HG03025 (cell line): ENCODE data around the gene RALGAPB.
"Not testable (repeated sequence)": the region's sequence is repeated elsewhere in the genome, so short reads cannot be mapped to it uniquely, and the experiment has no call there.

ENCODE experiments used
- ATAC-seq: cut with Tn5 transposase; IDR thresholded peaks from one replicate; pipeline ENCODE4 v1.9.1; 2021; ENCODE audit warnings: mild to moderate bottlenecking, moderate library complexity; ENCODE audit not compliant: unreplicated experiment, low FRiP score

RALGAPB gene

DNA sequence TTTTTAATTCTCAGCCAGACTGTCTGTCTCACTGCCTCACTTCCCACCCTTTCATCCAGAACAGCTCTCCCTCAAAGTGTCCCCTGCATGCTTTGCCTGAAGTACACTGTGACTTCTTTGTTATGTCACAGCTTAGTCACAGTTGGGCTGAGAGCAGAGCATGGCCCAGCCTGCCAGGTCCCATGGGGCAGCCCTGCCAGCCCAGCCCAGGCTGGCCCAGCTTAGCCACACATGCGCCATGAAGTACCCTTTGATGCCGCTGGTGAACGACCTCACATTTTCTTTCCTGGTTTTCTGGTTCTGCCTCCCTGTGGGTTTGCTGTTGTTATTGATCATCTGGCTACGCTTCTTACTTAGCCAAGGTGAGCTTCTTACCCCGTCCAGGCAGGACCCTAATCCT is 108.4 kb downstream of the RALGAPB start, which contains the start of gene ADIG:
ADIG (plus strand) TSS at position 185 of the 400 bp plus-strand sequence; CDS start at position 239, 54 bp downstream.
- ATAC-seq, result no peak

- ATAC-seq, result no peak
These were observed 109.3 kb downstream of the RALGAPB start for GRCh38 chr20:38581830-38582358.

- ATAC-seq, result no peak
These were observed 110.7 kb downstream of the RALGAPB start for GRCh38 chr20:38583306-38583705.

- ATAC-seq, result no peak
These were observed 111.6 kb downstream of the RALGAPB start for GRCh38 chr20:38584099-38584763.

DNA sequence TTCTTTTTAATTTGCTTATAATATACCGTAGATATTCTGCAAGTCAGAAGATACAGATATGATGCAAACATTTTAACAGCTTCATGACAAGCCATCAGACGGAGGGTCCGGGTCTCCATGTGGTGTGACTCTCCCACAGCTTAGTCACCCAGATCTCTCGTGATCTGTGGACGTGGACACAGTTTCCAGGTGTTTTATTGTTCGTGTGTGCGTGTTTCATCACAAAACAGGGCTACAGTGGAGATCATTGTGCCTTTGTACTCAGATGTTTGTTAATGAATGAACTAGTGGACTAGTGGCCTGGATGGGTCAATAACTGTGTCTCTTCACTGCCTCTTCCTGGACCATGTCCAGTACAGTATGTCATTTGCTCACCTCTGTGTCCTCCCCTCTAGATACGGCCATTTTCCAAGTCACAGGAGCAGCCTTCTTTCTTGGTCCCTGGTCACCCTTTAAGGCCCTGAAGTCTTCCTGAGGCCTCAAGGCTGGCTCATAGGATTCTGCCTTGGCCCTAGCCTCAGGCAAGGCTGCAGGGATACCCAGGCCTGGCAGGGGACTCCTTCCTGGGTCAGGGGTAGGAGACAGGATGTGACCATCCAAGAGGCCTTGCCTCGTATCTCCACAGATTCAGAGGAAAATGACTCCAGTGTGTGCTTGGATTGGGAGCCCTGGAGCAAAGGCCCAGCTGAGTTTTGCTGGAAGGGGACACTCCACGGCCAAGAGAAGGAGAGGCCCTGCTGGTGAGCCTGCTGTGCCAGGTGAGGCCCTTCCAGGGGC is 112.9 kb downstream of the RALGAPB start:
- no peak for ATAC-seq

GRCh38 chr20:38586181-38586525 is 113.5 kb downstream of the RALGAPB start:
- ATAC-seq, result no peak

- no peak for ATAC-seq
These were observed 115.7 kb downstream of the RALGAPB start for GRCh38 chr20:38588303-38588702.

- ATAC-seq, result no peak
These were observed 116.7 kb downstream of the RALGAPB start for GRCh38 chr20:38589351-38589750.

- ATAC-seq, result no peak
These were observed 117.5 kb downstream of the RALGAPB start for GRCh38 chr20:38589967-38590675.

- ATAC-seq, result no peak
These were observed 118.2 kb downstream of the RALGAPB start for GRCh38 chr20:38590676-38591473.

DNA sequence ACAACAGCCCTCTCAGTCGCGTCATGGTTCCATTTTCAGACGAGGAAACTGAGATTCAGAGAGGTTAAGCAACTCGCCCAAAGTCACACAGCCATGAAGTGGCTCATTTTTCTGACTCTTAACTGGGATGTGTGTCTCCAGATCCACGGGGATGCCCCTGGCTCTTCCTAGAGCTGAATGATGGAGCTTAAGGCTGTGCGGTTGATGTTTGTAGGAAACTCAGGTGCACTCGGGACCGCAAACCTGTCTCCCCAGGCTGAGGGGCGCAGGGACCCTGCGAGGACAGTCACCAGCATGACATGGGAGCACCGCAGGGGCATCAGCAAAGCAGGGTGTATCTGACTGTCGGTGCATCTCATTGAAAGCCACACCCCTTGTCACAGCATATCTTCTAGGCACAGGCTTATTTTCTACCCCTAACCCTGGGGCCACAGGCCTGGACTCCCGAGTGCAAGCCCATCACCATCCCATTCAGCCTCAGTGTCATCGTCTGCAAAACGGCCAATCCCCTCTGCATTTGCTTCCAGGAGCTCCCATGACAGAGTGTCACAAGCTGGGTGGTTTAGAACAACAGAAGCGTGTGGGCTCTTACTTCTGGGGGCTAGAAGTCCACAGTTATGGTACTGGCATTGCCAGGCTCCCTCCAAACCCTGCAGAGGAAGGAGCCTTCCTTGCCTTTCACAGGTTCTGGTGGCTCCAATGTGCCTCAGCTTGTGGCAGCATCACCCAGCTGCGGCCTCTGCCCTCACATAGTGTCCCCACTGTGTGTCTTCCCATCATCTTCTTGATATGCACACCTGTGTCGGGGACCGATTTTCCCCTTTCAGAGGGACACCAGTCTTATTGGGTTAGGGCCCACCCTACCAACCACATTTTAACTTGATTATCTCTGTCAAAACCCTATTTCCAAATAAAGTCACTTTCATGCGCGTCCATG is 119.1 kb downstream of the RALGAPB start:
- ATAC-seq, result no peak

- not testable (repeated sequence) for ATAC-seq
These were observed 119.8 kb downstream of the RALGAPB start for GRCh38 chr20:38592411-38592790.

DNA sequence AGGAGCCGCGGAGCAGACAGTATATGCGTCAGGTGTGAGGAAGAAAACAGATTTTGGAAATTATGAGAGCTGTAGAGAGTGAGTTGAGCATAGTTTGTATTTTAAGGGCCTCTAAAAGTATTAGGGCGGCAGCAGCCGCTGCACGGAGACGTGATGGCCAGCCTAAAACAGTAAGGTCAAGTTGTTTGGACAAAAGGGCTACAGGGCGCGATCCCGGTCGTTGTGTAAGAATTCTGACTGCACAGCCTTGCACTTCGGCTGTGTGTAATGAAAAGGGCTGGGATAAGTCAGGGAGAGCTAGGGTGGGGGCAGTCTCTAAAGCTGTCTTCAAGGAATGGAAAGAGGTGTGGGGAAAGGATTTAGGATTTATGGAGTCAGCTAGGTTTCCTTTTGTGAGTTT is 121.6 kb downstream of the RALGAPB start:
- not testable (repeated sequence) for ATAC-seq

- not testable (repeated sequence) for ATAC-seq
These were observed 123.2 kb downstream of the RALGAPB start for GRCh38 chr20:38595886-38596285.

GRCh38 chr20:38599410-38599882 is 126.8 kb downstream of the RALGAPB start:
- no peak for ATAC-seq

DNA sequence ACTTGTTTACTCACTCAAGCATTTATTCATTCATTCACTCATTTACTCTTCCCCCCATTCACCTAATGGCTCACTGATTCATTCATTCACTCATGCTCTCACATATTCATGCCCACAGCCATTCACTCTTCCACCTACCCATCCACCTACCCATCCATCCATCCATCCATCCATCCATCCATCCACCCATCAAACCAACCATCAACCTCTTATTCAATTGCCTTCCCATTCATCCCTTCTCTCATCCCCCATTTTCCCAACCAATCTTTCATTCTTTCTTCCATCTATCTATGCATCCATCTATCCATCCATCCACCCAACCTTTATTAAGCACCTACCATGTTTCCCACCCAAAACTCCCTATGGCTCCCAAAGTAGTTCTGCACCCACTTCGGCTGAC is 127.4 kb downstream of the RALGAPB start:
- ATAC-seq, result no peak

GRCh38 chr20:38601216-38602184 is 128.9 kb downstream of the RALGAPB start, which contains the start of gene ARHGAP40:
ARHGAP40 (plus strand) TSS chr20:38601809.
- ATAC-seq, result no peak

GRCh38 chr20:38602185-38602581 is 129.5 kb downstream of the RALGAPB start:
- ATAC-seq, result no peak
